Mammary epithelial cell (primary cell): ENCODE measurements around the gene UBE2G2.

Experiments
- CTCF ChIP-seq, 2 donors: IDR thresholded peaks in 1 of 2; conservative IDR thresholded peaks in 1 of 2; 2 replicates each; pipeline ENCODE4 v1.5.1; 2011 to 2012; ENCODE audit warnings: inconsistent platforms in 2 of 2, low read length in 2 of 2, mild to moderate bottlenecking in 2 of 2, control low read depth in 1 of 2, low read depth in 1 of 2; ENCODE audit not compliant: insufficient read depth in 1 of 2; ENCODE audit errors: extremely low read depth in 1 of 2
- EZH2 ChIP-seq: IDR thresholded peaks from 2 replicates; pipeline ENCODE4 v1.6.1; 2012; ENCODE audit warnings: low read length, inconsistent platforms, borderline replicate concordance

DNA sequence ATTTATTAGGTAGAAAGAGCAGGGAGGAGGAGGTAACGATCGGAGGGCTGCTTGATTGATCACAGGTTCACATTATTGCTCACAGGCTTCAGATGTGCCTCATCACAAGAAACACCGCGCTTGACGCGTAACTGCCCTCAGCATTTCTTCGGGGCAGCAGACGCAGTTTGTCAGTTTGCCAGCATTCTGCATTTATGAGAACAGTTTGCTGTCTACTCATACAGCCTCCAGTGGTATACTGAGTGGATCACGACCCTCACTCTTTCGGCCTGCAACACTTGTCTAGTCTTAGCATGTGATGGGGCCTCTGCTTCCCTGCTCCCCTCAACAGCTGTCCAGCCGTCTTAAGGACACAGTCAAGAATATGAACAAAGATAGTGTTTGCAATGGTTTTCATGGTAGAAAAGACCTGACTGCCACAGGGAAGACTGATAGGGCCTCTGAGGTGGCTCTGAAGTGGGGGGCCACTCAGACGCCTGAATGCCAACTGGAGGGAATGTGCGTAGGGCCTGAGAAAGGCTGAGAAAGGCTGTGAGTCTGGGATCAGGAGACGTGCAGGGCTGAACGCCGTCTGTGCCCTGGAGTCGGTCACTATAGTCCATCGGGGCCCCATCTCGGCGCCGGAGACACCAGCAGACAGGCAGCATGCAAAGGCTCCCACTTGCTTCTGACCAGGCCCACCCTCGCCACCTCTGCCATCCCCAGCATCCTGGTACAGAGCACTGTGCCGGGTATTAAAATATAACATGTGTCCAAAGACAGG is 45.0 kb downstream of the UBE2G2 start:
- TF ChIP-seq EZH2 (no peak), CTCF (conservative IDR thresholded peaks at IDR 0.05 in 1 of 2, IDR thresholded peaks at IDR 0.05 in 1 of 2; ENCODE audit: extremely low read depth in 1 of 2, insufficient read depth in 1 of 2, low read depth in 1 of 2, low read length in 2 of 2) (no peak)
